ENCODE data around the gene SH3D19. TPM values are rescaled to one million over a fixed set of nuclear protein-coding genes. Genes with fewer than 3 reads are reported as not detected.

The SH3D19 gene
- total RNA-seq, 1 donor: 46.6 TPM

GRCh38 chr4:151339467-151339866 is 14.1 kb upstream of the SH3D19 start:
- DNase-seq (ENCODE audit: low read depth): no peak
- TF ChIP-seq, protein P1, sequence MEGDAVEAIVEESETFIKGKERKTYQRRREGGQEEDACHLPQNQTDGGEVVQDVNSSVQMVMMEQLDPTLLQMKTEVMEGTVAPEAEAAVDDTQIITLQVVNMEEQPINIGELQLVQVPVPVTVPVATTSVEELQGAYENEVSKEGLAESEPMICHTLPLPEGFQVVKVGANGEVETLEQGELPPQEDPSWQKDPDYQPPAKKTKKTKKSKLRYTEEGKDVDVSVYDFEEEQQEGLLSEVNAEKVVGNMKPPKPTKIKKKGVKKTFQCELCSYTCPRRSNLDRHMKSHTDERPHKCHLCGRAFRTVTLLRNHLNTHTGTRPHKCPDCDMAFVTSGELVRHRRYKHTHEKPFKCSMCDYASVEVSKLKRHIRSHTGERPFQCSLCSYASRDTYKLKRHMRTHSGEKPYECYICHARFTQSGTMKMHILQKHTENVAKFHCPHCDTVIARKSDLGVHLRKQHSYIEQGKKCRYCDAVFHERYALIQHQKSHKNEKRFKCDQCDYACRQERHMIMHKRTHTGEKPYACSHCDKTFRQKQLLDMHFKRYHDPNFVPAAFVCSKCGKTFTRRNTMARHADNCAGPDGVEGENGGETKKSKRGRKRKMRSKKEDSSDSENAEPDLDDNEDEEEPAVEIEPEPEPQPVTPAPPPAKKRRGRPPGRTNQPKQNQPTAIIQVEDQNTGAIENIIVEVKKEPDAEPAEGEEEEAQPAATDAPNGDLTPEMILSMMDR (IDR thresholded peaks at IDR 0.05; ENCODE audit: insufficient read depth, low read depth, low read length): no peak
- H3K4me3 ChIP-seq (ENCODE audit: low read depth, low read length): no peak overlapping the region

DNA sequence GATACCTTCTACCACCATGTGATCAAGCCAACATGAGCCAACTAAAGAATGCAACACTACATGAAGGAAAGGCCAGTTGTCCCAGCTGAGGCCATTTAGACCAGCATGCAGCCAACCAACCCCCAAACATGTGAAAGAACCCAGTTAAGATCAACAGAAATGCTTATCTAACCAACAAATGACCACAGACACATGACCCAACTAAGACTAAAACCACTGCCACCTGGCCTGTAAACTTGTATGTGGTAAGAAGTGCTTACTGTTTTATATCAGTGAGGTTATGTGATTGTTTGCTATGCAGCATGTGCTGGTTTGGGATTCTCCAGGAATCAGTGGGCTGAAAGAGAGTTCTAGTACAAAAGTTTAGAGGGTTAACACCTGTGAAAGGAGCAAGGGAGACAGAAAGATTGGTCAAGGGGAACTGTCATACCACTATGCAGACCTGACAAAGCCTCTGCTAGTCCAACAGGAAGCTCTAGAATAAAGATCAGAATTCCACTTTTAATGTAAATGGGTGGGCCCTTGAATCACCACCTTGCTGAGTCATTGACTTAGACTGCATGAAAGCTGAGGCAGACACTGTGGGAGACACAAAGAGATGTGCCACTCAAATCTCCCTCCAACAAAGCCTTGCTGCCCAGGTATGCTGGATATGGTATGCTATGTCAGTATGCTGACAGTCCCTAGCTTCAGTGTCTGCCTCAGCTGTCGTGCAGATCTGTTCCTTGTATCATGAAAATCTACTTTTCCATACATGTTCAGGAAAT is 6.1 kb upstream of the SH3D19 start:
- H3K4me3 ChIP-seq (ENCODE audit: low read depth, low read length): no peak overlapping the region
- DNase-seq (ENCODE audit: low read depth): peak; percentile 44
- TF ChIP-seq, protein P1 (IDR thresholded peaks at IDR 0.05; ENCODE audit: insufficient read depth, low read depth, low read length): no peak

- no peak for DNase-seq (ENCODE audit: low read depth)
- H3K4me3 ChIP-seq (ENCODE audit: low read depth, low read length): no peak overlapping the region
- TF ChIP-seq, protein P1 (IDR thresholded peaks at IDR 0.05; ENCODE audit: insufficient read depth, low read depth, low read length): no peak
Observed at GRCh38 chr4:151329217-151330007, 4.0 kb upstream of the SH3D19 start.

GRCh38 chr4:151325949-151326246 is 493 bp upstream of the SH3D19 start:
- H3K4me3 ChIP-seq (ENCODE audit: low read depth, low read length): peak overlapping the region; percentile 68
- DNase-seq (ENCODE audit: low read depth): no peak
- TF ChIP-seq, protein P1 (IDR thresholded peaks at IDR 0.05; ENCODE audit: insufficient read depth, low read depth, low read length): no peak

DNA sequence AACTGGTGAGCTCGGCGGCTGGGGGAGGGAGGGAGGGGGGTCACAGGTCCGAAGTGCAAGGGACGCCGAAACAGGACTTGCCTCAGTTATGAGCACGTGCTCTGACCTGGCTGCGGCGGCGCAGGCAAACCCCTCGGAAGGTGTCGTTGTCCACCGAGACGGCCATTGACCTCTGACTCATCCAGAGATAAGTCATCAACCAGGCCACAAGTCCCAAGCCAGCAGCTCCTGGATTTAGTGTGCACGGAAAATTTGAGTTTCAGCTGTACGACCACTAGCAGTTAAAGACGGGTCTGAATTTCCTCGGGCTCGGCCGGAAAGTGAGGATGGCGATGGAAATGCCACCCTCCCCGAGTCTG is 674 bp downstream of the SH3D19 start:
- H3K4me3 ChIP-seq (ENCODE audit: low read depth, low read length): peak overlapping the region; percentile 68
- peak; percentile 27 for DNase-seq (ENCODE audit: low read depth)
- TF ChIP-seq, protein P1 (IDR thresholded peaks at IDR 0.05; ENCODE audit: insufficient read depth, low read depth, low read length): no peak

DNA sequence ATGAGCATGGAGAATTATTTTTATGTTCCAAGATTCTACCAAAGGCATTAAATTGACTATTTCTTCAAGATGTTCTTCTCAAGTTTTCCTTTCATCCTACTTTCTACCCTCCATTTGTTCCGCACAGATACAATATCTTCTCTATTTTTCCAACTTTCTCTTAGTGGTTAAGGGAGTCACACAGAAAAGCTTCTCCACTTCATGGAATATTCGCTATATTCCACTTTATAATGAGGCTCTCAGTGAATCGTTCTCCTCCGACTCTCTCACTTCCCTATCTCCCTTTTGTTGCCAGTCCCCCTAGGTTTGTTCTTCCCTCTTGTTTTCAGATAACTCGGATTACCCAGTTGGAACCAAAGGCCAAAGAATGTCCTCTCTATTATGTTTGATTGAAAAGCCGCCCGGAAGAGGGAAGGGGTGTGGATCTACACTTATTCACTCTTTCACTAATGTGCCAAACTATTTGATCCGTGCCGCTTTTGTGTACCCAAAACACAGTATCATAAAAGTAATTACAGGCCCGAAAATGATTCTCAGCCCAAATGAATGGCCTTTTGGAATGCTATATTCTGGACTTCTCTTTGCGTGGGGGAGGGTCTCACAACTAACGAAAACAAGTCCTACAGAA is 1.2 kb downstream of the SH3D19 start:
- H3K4me3 ChIP-seq (ENCODE audit: low read depth, low read length): peak overlapping the region; percentile 68
- DNase-seq (ENCODE audit: low read depth): no peak
- TF ChIP-seq, protein P1 (IDR thresholded peaks at IDR 0.05; ENCODE audit: insufficient read depth, low read depth, low read length): no peak

All from fibroblast of villous mesenchyme (primary cell).